ENCODE results near the gene ELOVL6. TPM values are rescaled to one million over a fixed set of nuclear protein-coding genes. Genes with fewer than 3 reads are reported as not detected.

The ELOVL6 gene
- total RNA-seq, 1 experiment from 2014 or later: 38.7 TPM

DNA sequence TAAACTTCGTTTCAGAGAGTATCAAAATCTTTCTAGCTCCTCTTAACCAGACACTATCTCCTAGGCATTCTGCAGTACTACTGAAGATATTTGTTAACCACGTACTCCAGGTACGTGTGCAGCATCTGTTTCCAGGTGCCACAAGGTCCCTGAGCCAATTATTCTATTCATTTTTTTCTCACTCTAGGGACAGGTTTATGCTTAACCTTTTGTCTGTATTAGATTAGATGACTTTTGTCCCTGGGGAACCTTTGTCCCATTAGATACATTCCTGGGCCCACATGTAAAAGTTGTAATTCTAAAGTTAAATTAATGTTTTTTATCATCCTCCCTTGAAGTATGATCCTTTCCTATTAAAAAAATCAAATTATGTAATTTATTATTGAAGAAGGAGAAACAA, 16.5 kb downstream of the ELOVL6 start:
- POLR2A ChIA-PET: no interaction called here
- no peak for ATAC-seq
- CTCF ChIA-PET: no interaction called here

More for the DNA sequence above, 16.5 kb downstream of the ELOVL6 start:
- no peaks in the 10 kb centered on the region for H3K9me2 ChIP-seq (ENCODE audit: insufficient read depth)
- H2AFZ ChIP-seq (ENCODE audit: low read depth, low read length, poor library complexity, severe bottlenecking): no peak overlapping the region
- peaks cover 38% of the 10 kb centered on the region for H3K79me2 ChIP-seq (ENCODE audit: insufficient read depth, low read length)
- no peak for DNase-seq (ENCODE audit: low read depth, low spot score)
- no peaks in the 10 kb centered on the region for H4K20me1 ChIP-seq (ENCODE audit: insufficient read depth)
- BruUV-seq (replicated peaks): no TSS peak
- H3K4me1 ChIP-seq (ENCODE audit: control insufficient read depth in 1 of 2, insufficient read depth in 2 of 2, low read length in 2 of 2): peaks cover 2 to 10% of the 10 kb centered on the region in 2 experiments; a peak in 1 of 4 replicates
- intact Hi-C loops (cut with micrococcal nuclease): no loop called here
- H3K27ac ChIP-seq (ENCODE audit: low read depth, low read length): no peak overlapping the region
- no peaks in the 10 kb centered on the region for H3K36me3 ChIP-seq (ENCODE audit: control insufficient read depth in 1 of 2, insufficient read depth in 2 of 2, low read length in 2 of 2)
- H3K4me2 ChIP-seq (ENCODE audit: low read length): no peak overlapping the region
- no peaks in the 10 kb centered on the region for H3K9me3 ChIP-seq (ENCODE audit: control insufficient read depth in 1 of 2, insufficient read depth in 1 of 2, low read depth in 1 of 2, low read length in 2 of 2)
- H3K27me3 ChIP-seq (ENCODE audit: insufficient read depth, low read length): no peaks in the 10 kb centered on the region
- no peak overlapping the region for H3K9ac ChIP-seq (ENCODE audit: low read length)
- RAD21 ChIA-PET (ENCODE audit: low non-redundant PET in 1 of 2, low total read pairs in 2 of 2, uncharacterized antibody in 2 of 2, unreplicated experiment in 2 of 2): no interaction called here
- TF ChIP-seq RAD21 (IDR thresholded peaks at IDR 0.05; ENCODE audit: low read depth) (no peak), POLR2AphosphoS5 (IDR thresholded peaks at IDR 0.05; ENCODE audit: low read depth, low read length) (no peak), MAX (IDR thresholded peaks at IDR 0.05) (no peak), CEBPB (IDR thresholded peaks at IDR 0.05; ENCODE audit: low read depth) (no peak), ELF1 (IDR thresholded peaks at IDR 0.05; ENCODE audit: borderline replicate concordance, low read depth) (no peak), REST (IDR thresholded peaks at IDR 0.05; ENCODE audit: low read depth) (no peak), EGR1 (IDR thresholded peaks at IDR 0.05; ENCODE audit: low read depth) (no peak), CBX3 (IDR thresholded peaks at IDR 0.05; ENCODE audit: low read depth) (no peak), ZNF274 (IDR thresholded peaks at IDR 0.05; ENCODE audit: low read depth, low read length) (no peak), POLR2A (IDR thresholded peaks at IDR 0.05; ENCODE audit: borderline replicate concordance, extremely low read depth, insufficient read depth, insufficient read length) (no peak), YY1 (IDR thresholded peaks at IDR 0.05; ENCODE audit: extremely low read depth, insufficient replicate concordance, low read depth, low read length) (no peak)
- TF ChIP-seq, protein P1, sequence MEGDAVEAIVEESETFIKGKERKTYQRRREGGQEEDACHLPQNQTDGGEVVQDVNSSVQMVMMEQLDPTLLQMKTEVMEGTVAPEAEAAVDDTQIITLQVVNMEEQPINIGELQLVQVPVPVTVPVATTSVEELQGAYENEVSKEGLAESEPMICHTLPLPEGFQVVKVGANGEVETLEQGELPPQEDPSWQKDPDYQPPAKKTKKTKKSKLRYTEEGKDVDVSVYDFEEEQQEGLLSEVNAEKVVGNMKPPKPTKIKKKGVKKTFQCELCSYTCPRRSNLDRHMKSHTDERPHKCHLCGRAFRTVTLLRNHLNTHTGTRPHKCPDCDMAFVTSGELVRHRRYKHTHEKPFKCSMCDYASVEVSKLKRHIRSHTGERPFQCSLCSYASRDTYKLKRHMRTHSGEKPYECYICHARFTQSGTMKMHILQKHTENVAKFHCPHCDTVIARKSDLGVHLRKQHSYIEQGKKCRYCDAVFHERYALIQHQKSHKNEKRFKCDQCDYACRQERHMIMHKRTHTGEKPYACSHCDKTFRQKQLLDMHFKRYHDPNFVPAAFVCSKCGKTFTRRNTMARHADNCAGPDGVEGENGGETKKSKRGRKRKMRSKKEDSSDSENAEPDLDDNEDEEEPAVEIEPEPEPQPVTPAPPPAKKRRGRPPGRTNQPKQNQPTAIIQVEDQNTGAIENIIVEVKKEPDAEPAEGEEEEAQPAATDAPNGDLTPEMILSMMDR (IDR thresholded peaks at IDR 0.05 in 2 of 3, conservative IDR thresholded peaks at IDR 0.05 in 1 of 3; ENCODE audit: borderline replicate concordance in 1 of 3, insufficient read depth in 1 of 3, low read depth in 2 of 3, low read length in 2 of 3): no peak
- no peak overlapping the region for H3K4me3 ChIP-seq (replicated peaks in 1 of 2; ENCODE audit: low read depth in 1 of 2, low read length in 2 of 2)
